ENCODE data around the gene PEX11B. TPM values are rescaled to one million over a fixed set of nuclear protein-coding genes. Genes with fewer than 3 reads are reported as not detected.
"Not testable (repeated sequence)": the region's sequence is repeated elsewhere in the genome, so short reads cannot be mapped to it uniquely, and the experiment has no call there.

PEX11B gene
- total RNA-seq, 1 experiment from 2014 or later = 22.8 TPM

- no peak for DNase-seq (ENCODE audit: low read depth)
Observed at GRCh38 chr1:145952903-145953302, 34.4 kb upstream of the PEX11B start.

- no peak for DNase-seq (ENCODE audit: low read depth)
Observed at GRCh38 chr1:145951526-145951925, 33.0 kb upstream of the PEX11B start.

GRCh38 chr1:145949219-145949618 is 30.7 kb upstream of the PEX11B start:
- DNase-seq (ENCODE audit: low read depth) = no peak

GRCh38 chr1:145947551-145947950 is 29.0 kb upstream of the PEX11B start:
- no peak for DNase-seq (ENCODE audit: low read depth)

- DNase-seq (ENCODE audit: low read depth) = no peak
Observed at GRCh38 chr1:145946477-145946986, 28.0 kb upstream of the PEX11B start.

GRCh38 chr1:145944532-145944931 is 26.0 kb upstream of the PEX11B start:
- no peak for DNase-seq (ENCODE audit: low read depth)

GRCh38 chr1:145942871-145943270 is 24.4 kb upstream of the PEX11B start:
- DNase-seq (ENCODE audit: low read depth) = no peak

- no peak for DNase-seq (ENCODE audit: low read depth)
Observed at GRCh38 chr1:145942405-145942804, 23.9 kb upstream of the PEX11B start.

GRCh38 chr1:145937436-145937835 is 18.9 kb upstream of the PEX11B start:
- no peak for DNase-seq (ENCODE audit: low read depth)

GRCh38 chr1:145936247-145936646 is 17.7 kb upstream of the PEX11B start:
- DNase-seq (ENCODE audit: low read depth) = no peak

- no peak for DNase-seq (ENCODE audit: low read depth)
Observed at GRCh38 chr1:145935708-145936107, 17.2 kb upstream of the PEX11B start.

- DNase-seq (ENCODE audit: low read depth) = not testable (repeated sequence)
Observed at GRCh38 chr1:145932522-145933009, 14.0 kb upstream of the PEX11B start.

GRCh38 chr1:145927916-145928643 is 9.6 kb upstream of the PEX11B start:
- DNase-seq (ENCODE audit: low read depth) = no peak

GRCh38 chr1:145927063-145927886 is 8.8 kb upstream of the PEX11B start, which contains the start of gene RBM8A:
Gene RBM8A, minus strand, starts transcription at chr1:145927484. Its CDS starts 58 bp downstream, at chr1:145927426.
- peak; percentile 97 for DNase-seq (ENCODE audit: low read depth)

GRCh38 chr1:145926686-145927062 is 8.2 kb upstream of the PEX11B start:
- DNase-seq (ENCODE audit: low read depth) = no peak

GRCh38 chr1:145922266-145922665 is 3.7 kb upstream of the PEX11B start:
- DNase-seq (ENCODE audit: low read depth) = no peak

- DNase-seq (ENCODE audit: low read depth) = not testable (repeated sequence)
Observed at GRCh38 chr1:145920297-145920696, 1.8 kb upstream of the PEX11B start.

- DNase-seq (ENCODE audit: low read depth) = peak; percentile 55
Observed at GRCh38 chr1:145918992-145919939, 749 bp upstream of the PEX11B start.

- no peak for DNase-seq (ENCODE audit: low read depth)
Observed at GRCh38 chr1:145917595-145917994, 922 bp downstream of the PEX11B start.

- DNase-seq (ENCODE audit: low read depth) = no peak
Observed at GRCh38 chr1:145916745-145917144, 1.8 kb downstream of the PEX11B start.

- DNase-seq (ENCODE audit: low read depth) = no peak
Observed at GRCh38 chr1:145912128-145912641, 6.3 kb downstream of the PEX11B start.
